GM21619 (cell line): ENCODE results near the gene HPS4.

Source experiments
- ATAC-seq: cut with Tn5 transposase; IDR thresholded peaks from one replicate; pipeline ENCODE4 v1.9.1; 2021; ENCODE audit not compliant: unreplicated experiment

HPS4 gene

GRCh38 chr22:26470807-26471206 lies 12.8 kb downstream of the HPS4 start:
- ATAC-seq: no peak

GRCh38 chr22:26466196-26466595 lies 17.4 kb downstream of the HPS4 start:
- ATAC-seq: no peak

GRCh38 chr22:26464312-26464711 lies 19.3 kb downstream of the HPS4 start:
- no peak for ATAC-seq

- ATAC-seq: no peak
Observed at GRCh38 chr22:26463688-26464087, 19.9 kb downstream of the HPS4 start.

- ATAC-seq: no peak
Observed at GRCh38 chr22:26463101-26463661, 20.4 kb downstream of the HPS4 start.

GRCh38 chr22:26462641-26463040 lies 20.9 kb downstream of the HPS4 start:
- ATAC-seq: no peak

GRCh38 chr22:26462051-26462450 lies 21.5 kb downstream of the HPS4 start:
- no peak for ATAC-seq

- ATAC-seq: no peak
Observed at GRCh38 chr22:26461188-26461810, 22.3 kb downstream of the HPS4 start.

- ATAC-seq: no peak
Observed at GRCh38 chr22:26460202-26460601, 23.4 kb downstream of the HPS4 start.

GRCh38 chr22:26457661-26458272 lies 25.8 kb downstream of the HPS4 start:
- no peak for ATAC-seq

GRCh38 chr22:26453812-26454500 lies 29.6 kb downstream of the HPS4 start:
- ATAC-seq: no peak

GRCh38 chr22:26453216-26453615 lies 30.4 kb downstream of the HPS4 start:
- ATAC-seq: no peak

- no peak for ATAC-seq
Observed at GRCh38 chr22:26452236-26453016, 31.2 kb downstream of the HPS4 start.

GRCh38 chr22:26450453-26451185 lies 33.0 kb downstream of the HPS4 start:
- ATAC-seq: no peak

GRCh38 chr22:26448941-26449340 lies 34.6 kb downstream of the HPS4 start:
- ATAC-seq: no peak

GRCh38 chr22:26448334-26448733 lies 35.2 kb downstream of the HPS4 start:
- ATAC-seq: no peak

GRCh38 chr22:26447584-26448329 lies 35.8 kb downstream of the HPS4 start:
- no peak for ATAC-seq

GRCh38 chr22:26446808-26447515 lies 36.6 kb downstream of the HPS4 start:
- no peak for ATAC-seq

- ATAC-seq: no peak
Observed at GRCh38 chr22:26445577-26446275, 37.9 kb downstream of the HPS4 start.
